ENCODE results near the gene MIDN. TPM values are rescaled to one million over a fixed set of nuclear protein-coding genes. Genes with fewer than 3 reads are reported as not detected.

Gene MIDN
- total and polyA plus RNA-seq, 2 experiments from 2014 or later = 30.1 to 98.4 TPM

DNA sequence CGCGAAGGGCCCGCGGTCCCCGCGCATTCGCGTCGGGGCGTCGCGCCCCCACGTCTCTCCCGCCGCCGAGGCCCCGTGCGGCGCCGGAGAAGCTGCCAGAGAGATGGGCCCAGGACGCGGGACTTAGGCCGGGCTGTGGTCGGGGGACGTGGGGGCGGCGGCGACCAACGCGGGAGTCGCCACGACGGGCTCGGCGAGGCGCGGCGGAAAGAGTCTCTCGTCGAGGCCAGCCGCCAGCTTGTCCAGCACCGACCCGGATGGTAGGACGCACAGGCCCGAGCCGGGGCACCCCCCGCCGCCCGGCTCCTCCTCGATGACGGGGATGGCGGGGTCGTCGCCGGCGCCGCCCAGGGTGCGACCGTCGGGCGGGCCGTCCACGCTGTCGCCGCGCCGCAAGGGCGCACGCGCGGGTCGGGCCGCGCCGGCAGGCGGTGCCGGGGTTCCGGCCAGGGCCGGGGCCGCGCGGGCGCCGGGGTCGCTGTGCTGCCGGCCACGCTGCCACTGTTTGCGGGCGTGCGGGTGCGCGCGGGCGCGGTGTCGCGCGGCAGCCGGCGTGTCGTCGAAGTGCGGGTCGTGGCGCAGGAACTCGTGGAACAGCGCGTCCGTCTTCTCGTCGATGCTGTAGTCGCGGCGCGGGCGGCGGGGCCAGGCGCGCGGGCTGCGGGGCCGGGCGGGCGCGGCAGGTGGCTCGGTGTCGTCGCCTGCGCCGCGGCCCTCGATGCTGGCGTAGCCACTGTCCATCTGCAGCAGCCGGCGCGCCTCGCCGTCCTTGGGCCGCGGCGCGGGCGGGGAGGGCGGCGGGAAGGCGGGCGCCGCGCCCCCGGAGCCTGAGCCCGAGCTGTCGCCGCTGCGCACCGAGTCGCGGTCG lies 19.1 kb upstream of the MIDN start:
- Histone ChIP-seq H2AFZ (no peak overlapping the region), H3K27me3 (no peaks in the 10 kb centered on the region), H4K20me1 (ENCODE audit: insufficient read depth, poor library complexity, severe bottlenecking) (no peaks in the 10 kb centered on the region), H3K79me2 (no peaks in the 10 kb centered on the region), H3K27ac (no peak overlapping the region), H3K4me1 (ENCODE audit: insufficient read depth) (peaks cover 17% of the 10 kb centered on the region), H3K9me3 (ENCODE audit: low read depth) (no peaks in the 10 kb centered on the region), H3K4me3 (no peak overlapping the region), H3K9me2 (replicated peaks; ENCODE audit: insufficient read depth) (no peaks in the 10 kb centered on the region), H3K36me3 (replicated peaks; ENCODE audit: insufficient read depth, low read depth) (no peaks in the 10 kb centered on the region), H3K4me2 (no peak overlapping the region)
- TF ChIP-seq EZH2phosphoT487 (IDR thresholded peaks at IDR 0.05; ENCODE audit: low read depth, severe bottlenecking, unreplicated experiment) (no peak), CTCF (IDR thresholded peaks at IDR 0.05; ENCODE audit: poor library complexity) (no peak), EZH2 (IDR thresholded peaks at IDR 0.05; ENCODE audit: borderline replicate concordance) (no peak)
- no peak for DNase-seq (ENCODE audit: low spot score)
- WGBS (ENCODE audit: low lambda C conversion rate, missing lambda C conversion rate) = 99% methylated on average over 32 of the region's 158 CpGs

DNA sequence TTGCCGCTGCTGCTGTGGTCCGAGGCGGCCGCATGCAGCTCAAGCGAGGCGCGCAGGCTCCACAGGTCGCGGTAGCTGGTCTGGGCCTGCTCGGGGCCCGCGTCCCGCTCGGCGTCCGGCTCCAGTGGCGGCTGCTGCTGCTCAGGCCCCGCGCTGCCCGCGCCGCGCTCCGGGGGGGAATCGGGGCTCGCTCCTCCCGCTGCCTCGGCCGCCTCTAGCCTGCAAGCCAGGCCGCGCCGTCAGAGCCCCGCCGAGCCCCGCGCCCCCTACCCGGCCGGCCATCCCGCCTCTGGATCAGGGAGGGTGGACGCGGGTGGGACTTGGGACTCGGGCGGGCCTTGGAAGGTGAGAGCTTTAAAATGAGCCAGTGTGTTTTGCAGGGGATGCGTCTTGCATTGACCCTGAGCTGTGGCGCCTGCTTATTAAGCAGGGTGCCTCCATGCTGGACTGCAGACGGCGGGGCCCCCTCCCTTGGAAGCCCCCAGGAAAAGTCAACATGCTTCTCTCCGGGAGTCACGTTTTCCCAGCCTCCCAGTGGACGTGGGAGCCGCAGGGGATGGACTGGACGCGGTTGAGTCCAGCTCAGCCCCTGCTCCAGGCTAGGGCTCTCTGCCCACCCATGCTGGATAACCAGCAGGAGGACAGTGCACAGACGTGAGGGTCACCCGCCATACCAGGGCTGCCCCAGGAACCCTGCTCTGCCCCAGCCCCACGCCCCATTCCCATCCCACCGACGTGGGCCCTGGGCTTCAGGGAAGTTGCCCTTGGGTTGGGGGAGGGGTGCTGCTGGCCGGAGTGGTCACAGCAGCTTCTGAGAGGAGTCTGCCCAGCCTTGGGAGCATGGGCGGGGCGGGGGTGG lies 18.2 kb upstream of the MIDN start:
- no peak for DNase-seq (ENCODE audit: low spot score)
- Histone ChIP-seq H4K20me1 (ENCODE audit: insufficient read depth, poor library complexity, severe bottlenecking) (no peaks in the 10 kb centered on the region), H3K4me1 (ENCODE audit: insufficient read depth) (peaks cover 17% of the 10 kb centered on the region), H3K9me3 (ENCODE audit: low read depth) (no peaks in the 10 kb centered on the region), H3K36me3 (replicated peaks; ENCODE audit: insufficient read depth, low read depth) (no peaks in the 10 kb centered on the region), H3K79me2 (no peaks in the 10 kb centered on the region), H3K4me3 (no peak overlapping the region), H3K9me2 (replicated peaks; ENCODE audit: insufficient read depth) (no peaks in the 10 kb centered on the region), H3K4me2 (no peak overlapping the region), H3K27me3 (no peaks in the 10 kb centered on the region), H3K27ac (no peak overlapping the region), H2AFZ (no peak overlapping the region)
- 86% methylated on average over 14 of the region's 61 CpGs for WGBS (ENCODE audit: low lambda C conversion rate, missing lambda C conversion rate)
- TF ChIP-seq EZH2 (IDR thresholded peaks at IDR 0.05; ENCODE audit: borderline replicate concordance) (no peak), CTCF (IDR thresholded peaks at IDR 0.05; ENCODE audit: poor library complexity) (no peak), EZH2phosphoT487 (IDR thresholded peaks at IDR 0.05; ENCODE audit: low read depth, severe bottlenecking, unreplicated experiment) (no peak)

DNA sequence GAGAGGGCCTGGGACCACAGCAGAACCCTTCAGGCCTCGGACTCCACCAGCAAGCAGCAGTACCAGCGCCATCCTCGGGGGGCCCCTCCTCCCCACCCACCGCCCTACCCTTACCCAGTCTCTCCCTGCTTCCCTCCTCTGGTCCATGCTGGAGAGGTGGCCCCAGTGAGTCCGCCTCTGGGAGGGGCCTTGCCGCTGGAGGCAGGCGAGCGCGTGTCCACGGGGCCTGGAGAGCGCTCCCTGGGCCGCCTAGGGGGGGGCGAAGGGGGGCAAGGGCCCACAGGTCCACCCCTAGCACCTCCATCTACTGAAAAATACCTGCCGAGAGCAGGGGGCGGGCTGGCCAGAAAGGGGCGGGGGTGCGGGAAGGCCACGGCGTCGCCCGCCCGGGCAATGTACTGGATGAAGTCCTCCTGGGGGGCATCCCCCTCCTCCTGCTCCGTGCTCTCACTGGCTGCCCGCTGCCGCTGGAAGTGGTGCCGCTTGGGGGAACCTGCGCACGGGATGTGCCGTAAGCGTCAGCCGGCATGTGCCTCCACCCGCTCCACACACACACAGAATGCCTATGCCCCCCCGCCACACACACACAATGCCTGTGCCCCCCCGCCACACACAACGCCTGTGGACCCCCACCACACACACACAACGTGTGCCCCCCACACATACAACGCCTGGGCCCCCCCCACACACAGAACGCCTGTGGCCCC lies 17.4 kb upstream of the MIDN start:
- H3K9me2 ChIP-seq (replicated peaks; ENCODE audit: insufficient read depth) = no peaks in the 10 kb centered on the region
- no peaks in the 10 kb centered on the region for H3K79me2 ChIP-seq
- no peaks in the 10 kb centered on the region for H3K36me3 ChIP-seq (replicated peaks; ENCODE audit: insufficient read depth, low read depth)
- no peak overlapping the region for H3K4me3 ChIP-seq
- H4K20me1 ChIP-seq (ENCODE audit: insufficient read depth, poor library complexity, severe bottlenecking) = no peaks in the 10 kb centered on the region
- H3K4me1 ChIP-seq (ENCODE audit: insufficient read depth) = peaks cover 17% of the 10 kb centered on the region
- H3K4me2 ChIP-seq = no peak overlapping the region
- 68% methylated on average over 3 of the region's 38 CpGs for WGBS (ENCODE audit: low lambda C conversion rate, missing lambda C conversion rate)
- DNase-seq (ENCODE audit: low spot score) = no peak
- H3K9me3 ChIP-seq (ENCODE audit: low read depth) = no peaks in the 10 kb centered on the region
- no peak overlapping the region for H3K27ac ChIP-seq
- no peak overlapping the region for H2AFZ ChIP-seq
- no peaks in the 10 kb centered on the region for H3K27me3 ChIP-seq
- TF ChIP-seq CTCF (IDR thresholded peaks at IDR 0.05; ENCODE audit: poor library complexity) (no peak), EZH2 (IDR thresholded peaks at IDR 0.05; ENCODE audit: borderline replicate concordance) (no peak)

All from hepatocyte (in vitro differentiated cells).